ENCODE measurements around the gene SLC22A16. TPM values are rescaled to one million over a fixed set of nuclear protein-coding genes. Genes with fewer than 3 reads are reported as not detected.

The SLC22A16 gene
- total RNA-seq, 1 experiment from 2014 or later = not detected

- CTCF ChIA-PET = no interaction called here
Measured at GRCh38 chr6:110378552-110378951, 97.9 kb downstream of the SLC22A16 start.

More at GRCh38 chr6:110378552-110378951, 97.9 kb downstream of the SLC22A16 start:
- Histone ChIP-seq H3F3A (ENCODE audit: low read length, unreplicated experiment) (no peaks in the 10 kb centered on the region), H3K36me3 (ENCODE audit: low read depth, low read length) (no peaks in the 10 kb centered on the region), H4K20me1 (ENCODE audit: low read length) (no peaks in the 10 kb centered on the region), H3K27me3 (ENCODE audit: low read length) (peaks cover 8% of the 10 kb centered on the region; the same call in 1 of the 2 replicates), H3K4me1 (ENCODE audit: insufficient read depth, low read length) (no peaks in the 10 kb centered on the region), H3K27ac (ENCODE audit: low read length) (no peak overlapping the region), H3K79me2 (ENCODE audit: low read length) (no peaks in the 10 kb centered on the region), H3K9me2 (replicated peaks; ENCODE audit: low read length) (no peaks in the 10 kb centered on the region), H3K9me3 (ENCODE audit: low read length) (no peaks in the 10 kb centered on the region), H3K9ac (ENCODE audit: low read length) (no peak overlapping the region), H2AFZ (ENCODE audit: low read length) (no peak overlapping the region), H3K4me3 (ENCODE audit: low read length) (no peak overlapping the region), H3K4me2 (ENCODE audit: low read length) (no peak overlapping the region)
- no TSS peak for BruUV-seq (replicated peaks)
- ATAC-seq (no peak), DNase-seq (no peak)
- POLR2A ChIA-PET (ENCODE audit: unreplicated experiment) = no interaction called here
- no peak for TF ChIP-seq EZH2 (IDR thresholded peaks at IDR 0.05; ENCODE audit: low read length, unreplicated experiment)
- TF ChIP-seq EZH2phosphoT487 (IDR thresholded peaks at IDR 0.05; ENCODE audit: borderline replicate concordance, low read length) = no peak
- no peak for TF ChIP-seq CTCF (conservative IDR thresholded peaks at IDR 0.05; ENCODE audit: low read depth, low read length)
- intact Hi-C loops (cut with micrococcal nuclease) = no loop called here

Other genes starting within 250 kb of the SLC22A16 start
- gene METTL24, start 118.3 kb downstream of the SLC22A16 start, total RNA-seq (2014; rRNA removed) = not detected in 2 replicates
- not detected in 2 replicates for gene DDO, start 61.0 kb downstream of the SLC22A16 start, total RNA-seq (2014; rRNA removed)

All from PC-3 (cell line).